ENCODE data around the gene SYTL2. TPM values are rescaled to one million over a fixed set of nuclear protein-coding genes. Genes with fewer than 3 reads are reported as not detected.

SYTL2 gene
- total and polyA plus RNA-seq, 8 donors: 5.4 to 391 (median 188) TPM

- Histone ChIP-seq H3K4me3 (no peak overlapping the region), H3K27me3 (no peaks in the 10 kb centered on the region), H3K4me1 (peaks cover 0 to 13% (median 8%) of the 10 kb centered on the region in 4 donors), H3K27ac (no peak overlapping the region), H3K36me3 (no peaks in the 10 kb centered on the region), H3K9me3 (no peaks in the 10 kb centered on the region)
- DNase-seq: no peak
- 96 to 100% (median 100%) methylated on average over 1 of the region's 1 CpG for WGBS, 5 donors
- no peak for TF ChIP-seq POLR2AphosphoS5 (IDR thresholded peaks at IDR 0.05)
- intact Hi-C loops (cut with DNase I; ENCODE audit: low total_unique reads): no loop called here
Observed at GRCh38 chr11:85762226-85762625, 48.7 kb downstream of the SYTL2 start.

- H3K27ac ChIP-seq: no peak overlapping the region
- no peaks in the 10 kb centered on the region for H3K9me3 ChIP-seq
- no peaks in the 10 kb centered on the region for H3K27me3 ChIP-seq
- no peaks in the 10 kb centered on the region for H3K36me3 ChIP-seq
- intact Hi-C loops (cut with DNase I; ENCODE audit: low total_unique reads): no loop called here
- WGBS, 5 donors: 71 to 85% (median 82%) methylated on average over 2 of the region's 2 CpGs
- no peak for DNase-seq
- H3K4me3 ChIP-seq: no peak overlapping the region
- H3K4me1 ChIP-seq: peaks cover 14 to 29% (median 18%) of the 10 kb centered on the region in 4 donors
- TF ChIP-seq CTCF (IDR thresholded peaks at IDR 0.05): no peak
- no peak for TF ChIP-seq EP300 (IDR thresholded peaks at IDR 0.05)
- no peak for TF ChIP-seq POLR2AphosphoS5 (IDR thresholded peaks at IDR 0.05)
- TF ChIP-seq POLR2A (IDR thresholded peaks at IDR 0.05): no peak
Observed at GRCh38 chr11:85759915-85760314, 51.0 kb downstream of the SYTL2 start.

GRCh38 chr11:85758480-85759039, 52.4 kb downstream of the SYTL2 start:
- Histone ChIP-seq H3K27ac (no peak overlapping the region), H3K4me1 (peaks cover 14 to 29% (median 19%) of the 10 kb centered on the region in 4 donors), H3K27me3 (no peaks in the 10 kb centered on the region), H3K9me3 (no peaks in the 10 kb centered on the region), H3K4me3 (no peak overlapping the region), H3K36me3 (no peaks in the 10 kb centered on the region)
- 68 to 91% (median 82%) methylated on average over 1 of the region's 1 CpG for WGBS, 5 donors
- no peak for DNase-seq
- intact Hi-C loops (cut with DNase I; ENCODE audit: low total_unique reads): no loop called here
- TF ChIP-seq CTCF (IDR thresholded peaks at IDR 0.05) (no peak), POLR2A (IDR thresholded peaks at IDR 0.05) (no peak), POLR2AphosphoS5 (IDR thresholded peaks at IDR 0.05) (no peak), EP300 (IDR thresholded peaks at IDR 0.05) (no peak)

GRCh38 chr11:85758026-85758425, 52.9 kb downstream of the SYTL2 start:
- 73 to 87% (median 79%) methylated on average over 4 of the region's 4 CpGs for WGBS, 5 donors
- intact Hi-C loops (cut with DNase I; ENCODE audit: low total_unique reads): no loop called here
- Histone ChIP-seq H3K27ac (peak overlapping the region in 2 of 5 donors; percentile 19 to 39), H3K36me3 (no peaks in the 10 kb centered on the region), H3K27me3 (no peaks in the 10 kb centered on the region), H3K4me1 (peaks cover 14 to 29% (median 19%) of the 10 kb centered on the region in 4 donors), H3K9me3 (no peaks in the 10 kb centered on the region), H3K4me3 (no peak overlapping the region)
- DNase-seq: no peak
- TF ChIP-seq EP300 (IDR thresholded peaks at IDR 0.05) (no peak), CTCF (IDR thresholded peaks at IDR 0.05) (no peak), POLR2A (IDR thresholded peaks at IDR 0.05) (no peak), POLR2AphosphoS5 (IDR thresholded peaks at IDR 0.05) (no peak)

Measured in stomach (tissue), 9 donors.